H1 (cell line): ENCODE measurements around the gene PINK1. TPM values are rescaled to one million over a fixed set of nuclear protein-coding genes. Genes with fewer than 3 reads are reported as not detected.

ENCODE experiments used
- CTCF ChIA-PET: fragments of 300-600 bp; sonication (Branson Sonifier 250); formaldehyde crosslinking; loops from one replicate; lab custom pipeline; 2021; ENCODE audit not compliant: partially characterized antibody; lab: Charles Lee
- POLR2A ChIA-PET: fragments of 300-600 bp; sonication (Branson Sonifier 250); formaldehyde crosslinking; loops from one replicate; lab custom pipeline; 2021; ENCODE audit warnings: inconsistent platforms; ENCODE audit not compliant: partially characterized antibody; lab: Charles Lee
- DNase-seq, 2 experiments: peaks; one replicate each; pipeline versions ENCODE4 v3.0.0 to v3.0.0-alpha.2; 2010 to 2022; ENCODE audit warnings: low spot score in 2 of 2, low read depth in 1 of 2, mixed read lengths in 1 of 2
- FAIRE-seq: peaks from 2 replicates; lab custom pipeline; 2011; peaks lifted over from hg19 to GRCh38; lab: Jason Lieb, UNC
- H2AFZ ChIP-seq: 2 replicates; pipeline ENCODE4 v1.8.1; 2012; ENCODE audit warnings: low read length, inconsistent platforms
- H2AK5ac ChIP-seq: 2 replicates; pipeline ENCODE4 v1.6.1; 2013; ENCODE audit warnings: low read depth, low read length
- H2BK120ac ChIP-seq: replicated peaks from 2 replicates; pipeline ENCODE3; 2013; ENCODE audit warnings: low read depth, low read length, inconsistent platforms
- H2BK12ac ChIP-seq: 2 replicates; pipeline ENCODE4 v1.6.1; 2013; ENCODE audit warnings: low read depth, low read length
- H2BK15ac ChIP-seq: 2 replicates; pipeline ENCODE4 v1.6.1; 2013; ENCODE audit warnings: low read length
- H2BK20ac ChIP-seq: 2 replicates; pipeline ENCODE4 v1.6.1; 2013; ENCODE audit warnings: low read length
- H2BK5ac ChIP-seq: 2 replicates; pipeline ENCODE4 v1.6.1; 2013; ENCODE audit warnings: low read depth, low read length
- H3K14ac ChIP-seq: 2 replicates; pipeline ENCODE4 v1.6.1; 2013; ENCODE audit warnings: inconsistent platforms; ENCODE audit not compliant: insufficient read length
- H3K18ac ChIP-seq: 2 replicates; pipeline ENCODE4 v1.6.1; 2013; ENCODE audit warnings: low read length; ENCODE audit errors: extremely low read depth
- H3K23ac ChIP-seq: 2 replicates; pipeline ENCODE4 v1.6.1; 2013; ENCODE audit warnings: inconsistent platforms; ENCODE audit not compliant: insufficient read length
- H3K23me2 ChIP-seq: 2 replicates; pipeline ENCODE4 v1.6.1; 2013; ENCODE audit warnings: low read depth, low read length
- H3K27ac ChIP-seq: 2 replicates; pipeline ENCODE4 v1.6.1; 2011; ENCODE audit warnings: low read depth, low read length, inconsistent platforms
- H3K27me3 ChIP-seq, 4 experiments: replicated peaks in 1 of 4; 1 replicate in 1 of 4; 2 replicates in 3 of 4; pipeline versions ENCODE4 v1.6.1 to v1.8.1; 2011 to 2013; ENCODE audit warnings: low read length in 3 of 4, mild to moderate bottlenecking in 3 of 4, inconsistent platforms in 2 of 4, mixed read lengths in 2 of 4, moderate library complexity in 1 of 4; ENCODE audit not compliant: control insufficient read depth in 3 of 4, insufficient read depth in 3 of 4; ENCODE audit errors: extremely low read depth in 1 of 4
- H3K36me3 ChIP-seq, 4 experiments: 2 replicates each; pipeline versions ENCODE4 v1.6.1 to v1.8.1; 2011 to 2013; ENCODE audit warnings: mild to moderate bottlenecking in 4 of 4, low read length in 3 of 4, moderate library complexity in 2 of 4, control low read depth in 1 of 4, inconsistent platforms in 1 of 4; ENCODE audit not compliant: insufficient read depth in 4 of 4, control insufficient read depth in 2 of 4
- H3K4ac ChIP-seq: replicated peaks from 2 replicates; pipeline ENCODE3; 2013; ENCODE audit warnings: low read length, low read depth, mixed read lengths, inconsistent platforms; ENCODE audit not compliant: insufficient read length
- H3K4me1 ChIP-seq, 4 experiments: replicated peaks in 1 of 4; 1 replicate in 1 of 4; 2 replicates in 3 of 4; pipeline versions ENCODE4 v1.6.1 to v1.8.1; 2011 to 2013; ENCODE audit warnings: low read length in 3 of 4, inconsistent platforms in 2 of 4, mixed read lengths in 1 of 4; ENCODE audit not compliant: insufficient read depth in 4 of 4, control insufficient read depth in 3 of 4
- H3K4me2 ChIP-seq, 2 experiments: 2 replicates each; pipeline versions ENCODE4 v1.6.1 to v1.8.1; 2011 to 2013; ENCODE audit warnings: low read depth in 2 of 2, low read length in 2 of 2, control low read depth in 1 of 2, inconsistent platforms in 1 of 2, mild to moderate bottlenecking in 1 of 2; ENCODE audit not compliant: insufficient read depth in 1 of 2
- H3K4me3 ChIP-seq, 4 experiments: fragments of 200-600, 300-600 bp in 1 of 4; sonication (generic), shearing (Covaris generic), sonication (Bioruptor Twin) in 1 of 4; 2 replicates each; pipeline versions ENCODE4 v1.5.1 to v1.8.1; 2011 to 2016; ENCODE audit warnings: low read length in 4 of 4, low read depth in 3 of 4, control low read depth in 2 of 4, inconsistent platforms in 2 of 4, mild to moderate bottlenecking in 2 of 4, mixed read lengths in 1 of 4, moderate library complexity in 1 of 4; ENCODE audit not compliant: insufficient read depth in 2 of 4; ENCODE audit errors: extremely low read depth in 1 of 4
- H3K56ac ChIP-seq: replicated peaks from 2 replicates; pipeline ENCODE3; 2013; ENCODE audit warnings: low read depth, mild to moderate bottlenecking, mixed read lengths, low read length, inconsistent platforms; ENCODE audit not compliant: insufficient read length
- H3K79me1 ChIP-seq: 2 replicates; pipeline ENCODE4 v1.6.1; 2013; ENCODE audit warnings: low read depth, low read length, control low read depth
- H3K79me2 ChIP-seq, 2 experiments: 2 replicates each; pipeline versions ENCODE4 v1.6.1 to v1.8.1; 2012 to 2013; ENCODE audit warnings: low read length in 2 of 2, mild to moderate bottlenecking in 2 of 2, inconsistent platforms in 1 of 2; ENCODE audit not compliant: insufficient read depth in 2 of 2, control insufficient read depth in 1 of 2
- H3K9ac ChIP-seq, 4 experiments: replicated peaks in 1 of 4; 1 replicate in 1 of 4; 2 replicates in 3 of 4; pipeline versions ENCODE4 v1.6.1 to v1.8.1; 2011 to 2013; ENCODE audit warnings: low read depth in 3 of 4, low read length in 3 of 4, control low read depth in 2 of 4, mild to moderate bottlenecking in 2 of 4, moderate library complexity in 2 of 4, inconsistent platforms in 1 of 4; ENCODE audit errors: extremely low read depth in 1 of 4
- H3K9me3 ChIP-seq, 2 experiments: 2 replicates each; pipeline versions ENCODE4 v1.6.1 to v1.8.1; 2012 to 2013; ENCODE audit warnings: mild to moderate bottlenecking in 2 of 2, moderate library complexity in 2 of 2, control low read depth in 1 of 2, inconsistent platforms in 1 of 2, low read depth in 1 of 2, low read length in 1 of 2, mixed read lengths in 1 of 2; ENCODE audit not compliant: insufficient read depth in 2 of 2
- H4K20me1 ChIP-seq, 2 experiments: replicated peaks in 1 of 2; 2 replicates each; pipeline versions ENCODE3 to v1.8.1; 2011 to 2013; ENCODE audit warnings: inconsistent platforms in 2 of 2, low read length in 2 of 2, mild to moderate bottlenecking in 1 of 2; ENCODE audit not compliant: insufficient read depth in 2 of 2, control insufficient read depth in 1 of 2
- H4K5ac ChIP-seq: 2 replicates; pipeline ENCODE4 v1.6.1; 2013; ENCODE audit warnings: low read length, low read depth, mixed read lengths, inconsistent platforms; ENCODE audit not compliant: insufficient read length
- H4K8ac ChIP-seq: 2 replicates; pipeline ENCODE4 v1.8.0; 2013; ENCODE audit warnings: mild to moderate bottlenecking, moderate library complexity, low read length, inconsistent platforms; ENCODE audit not compliant: insufficient read depth; ENCODE audit errors: extremely low read depth
- H4K91ac ChIP-seq: replicated peaks from 2 replicates; pipeline ENCODE3; 2013; ENCODE audit warnings: low read length, mixed read lengths, inconsistent platforms; ENCODE audit not compliant: insufficient read length
- BCL11A ChIP-seq, 2 experiments: IDR thresholded peaks; one replicate each; pipeline ENCODE4 v1.6.1; 2011; ENCODE audit warnings: low read depth in 2 of 2, low read length in 2 of 2, mild to moderate bottlenecking in 2 of 2
- BRCA1 ChIP-seq: IDR thresholded peaks from 2 replicates; pipeline ENCODE4 v1.6.1; 2012; ENCODE audit warnings: low read depth, low read length, improper control_type of control experiment
- EZH2 ChIP-seq: fragments of 200-600 bp; sonication (generic); IDR thresholded peaks from 2 replicates; pipeline ENCODE4 v1.7.1; 2012; ENCODE audit warnings: low read depth, mild to moderate bottlenecking, moderate library complexity, low read length, inconsistent platforms; ENCODE audit not compliant: severe bottlenecking
- FOSL1 ChIP-seq: IDR thresholded peaks from 2 replicates; pipeline ENCODE4 v1.6.1; 2011; ENCODE audit warnings: mild to moderate bottlenecking, low read depth, low read length, moderate library complexity; ENCODE audit not compliant: insufficient read depth
- GABPA ChIP-seq: IDR thresholded peaks from 2 replicates; pipeline ENCODE4 v1.6.1; 2011; ENCODE audit warnings: mild to moderate bottlenecking, low read length, moderate library complexity, borderline replicate concordance; ENCODE audit not compliant: insufficient read depth
- GTF2F1 ChIP-seq: IDR thresholded peaks from 2 replicates; pipeline ENCODE4 v1.6.1; 2012; ENCODE audit warnings: low read depth, low read length, improper control_type of control experiment, borderline replicate concordance
- KDM1A ChIP-seq: fragments of 200-600, 300-600 bp; sonication (generic); IDR thresholded peaks from 2 replicates; pipeline ENCODE4 v1.7.1; 2016; ENCODE audit warnings: mild to moderate bottlenecking, low read length, borderline replicate concordance
- NRF1 ChIP-seq: IDR thresholded peaks from 2 replicates; pipeline ENCODE4 v1.6.1; 2011; ENCODE audit warnings: mild to moderate bottlenecking, low read depth, low read length, improper control_type of control experiment
- POLR2A ChIP-seq, 2 experiments: IDR thresholded peaks; 1 replicate in 1 of 2; 2 replicates in 1 of 2; pipeline ENCODE4 v1.6.1; 2011; ENCODE audit warnings: low read depth in 2 of 2, low read length in 2 of 2, mild to moderate bottlenecking in 2 of 2; ENCODE audit errors: control extremely low read depth in 1 of 2
- POLR2AphosphoS5 ChIP-seq: IDR thresholded peaks from 2 replicates; pipeline ENCODE4 v1.6.1; 2011; ENCODE audit warnings: low read depth, low read length
- RAD21 ChIP-seq, 2 experiments: IDR thresholded peaks in 1 of 2; conservative IDR thresholded peaks in 1 of 2; 2 replicates each; pipeline ENCODE4 v1.6.1; 2011; ENCODE audit warnings: low read depth in 2 of 2, low read length in 2 of 2, improper control_type of control experiment in 1 of 2, inconsistent platforms in 1 of 2, mild to moderate bottlenecking in 1 of 2, moderate library complexity in 1 of 2
- SIX5 ChIP-seq: IDR thresholded peaks from 2 replicates; pipeline ENCODE4 v1.6.1; 2011; ENCODE audit warnings: mild to moderate bottlenecking, low read depth, low read length
- SUZ12 ChIP-seq: fragments of 200-600 bp; sonication (generic); IDR thresholded peaks from 2 replicates; pipeline ENCODE4 v1.6.1; 2012; ENCODE audit warnings: mild to moderate bottlenecking, inconsistent platforms, low read length, moderate library complexity, mixed read lengths
- TEAD4 ChIP-seq: IDR thresholded peaks from 2 replicates; pipeline ENCODE4 v1.6.1; 2012; ENCODE audit warnings: low read depth, low read length, inconsistent platforms, mixed read lengths
- WGBS, 2 experiments: shearing (Covaris generic) in 1 of 2; methylation state at CpG; one replicate each; pipeline versions ENCODE4 v1.1.6 to v1.1.7; 2013 to 2015; ENCODE audit warnings: low lambda C conversion rate in 2 of 2, mixed read lengths in 2 of 2, inconsistent platforms in 1 of 2, low coverage in 1 of 2, missing lambda C conversion rate in 1 of 2; ENCODE audit not compliant: insufficient replicate concordance in 2 of 2, insufficient coverage in 1 of 2, insufficient read length in 1 of 2; ENCODE audit errors: extremely low coverage in 1 of 2, missing lambda C conversion rate in 1 of 2; 5-methylcytosine and 5-hydroxymethylcytosine counted together
- polyA plus RNA-seq, 7 experiments: library from polyadenylated mRNA; depleted of rRNA in 3 of 7; stranded (reverse) in 5 of 7; unstranded in 2 of 7; fragments of >200 nt in 5 of 7; fragments of 200-250 nt in 2 of 7; gene quantifications; 1 replicate in 5 of 7; 2 replicates in 1 of 7; 4 replicates in 1 of 7; pipeline versions ENCODE4 v1.2.1 to v1.2.3, GENCODE V29; 2011 to 2013; ENCODE audit warnings: missing spikeins in 2 of 7, mixed read lengths in 2 of 7
- total RNA-seq: library from RNA; stranded (reverse); fragmentation: NEBNext Ultra II Directional; extraction: Animal tissue kit (Norgen Biotek cat#: 25700); gene quantifications from 2 replicates; pipeline ENCODE4 v1.2.1, GENCODE V29; 2021

The PINK1 gene
- total and polyA plus RNA-seq, 2 of the 8 experiments (the other 6 are each of a cell fraction or from before 2014, with no cell fraction given): 16.1 to 19.3 TPM

DNA sequence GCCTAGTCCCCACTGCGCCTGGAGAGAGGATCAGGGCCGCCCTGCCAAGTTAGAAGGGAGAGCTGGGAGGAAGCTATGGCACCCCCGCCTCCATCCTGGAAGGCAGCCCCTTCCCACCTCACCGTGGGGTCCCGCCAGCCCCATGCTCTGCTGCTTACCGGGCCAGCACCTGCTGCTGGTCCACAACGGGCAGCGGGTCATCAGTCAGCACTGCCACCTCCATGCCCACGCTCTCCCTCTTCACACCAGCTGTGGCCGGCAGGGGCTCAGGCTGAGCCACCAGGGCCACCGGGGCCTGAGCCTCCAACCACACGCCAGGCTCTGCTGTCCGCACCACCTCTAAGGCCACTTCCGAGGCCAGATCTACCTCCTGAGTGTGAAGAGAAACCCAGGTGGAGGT is 51.4 kb downstream of the PINK1 start:
- Histone ChIP-seq H3K18ac (no peak overlapping the region), H3K79me1 (no peaks in the 10 kb centered on the region), H3K23ac (no peak overlapping the region), H3K27ac (no peak overlapping the region), H2BK120ac (no peak overlapping the region), H4K20me1 (no peaks in the 10 kb centered on the region), H3K4me2 (no peak overlapping the region), H3K27me3 (no peaks in the 10 kb centered on the region; a peak in 1 of 7 replicates), H3K56ac (no peak overlapping the region), H3K79me2 (no peaks in the 10 kb centered on the region), H2BK20ac (no peak overlapping the region), H2AK5ac (no peak overlapping the region), H3K9ac (no peak overlapping the region), H2BK5ac (no peak overlapping the region), H4K91ac (no peak overlapping the region), H3K9me3 (no peaks in the 10 kb centered on the region), H3K14ac (no peak overlapping the region), H3K36me3 (peaks cover 0 to 4% (median 0%) of the 10 kb centered on the region in 4 experiments; a peak in 1 of 8 replicates), H2BK12ac (no peak overlapping the region), H3K4ac (no peak overlapping the region), H4K8ac (no peak overlapping the region), H2BK15ac (no peak overlapping the region), H3K4me1 (no peaks in the 10 kb centered on the region; a peak in 1 of 7 replicates), H2AFZ (no peak overlapping the region), H4K5ac (no peak overlapping the region), H3K4me3 (no peak overlapping the region), H3K23me2 (no peaks in the 10 kb centered on the region)
- DNase-seq (no peak), FAIRE-seq (no peak)
- WGBS, 2 experiments: 95% methylated on average over 9 of the region's 14 CpGs; no CpG with 5 or more reads in 1 of the 2 experiments
- TF ChIP-seq EZH2 (no peak), TEAD4 (no peak), SUZ12 (no peak), POLR2A (IDR thresholded peaks at IDR 0.05; ENCODE audit: control extremely low read depth in 1 of 2, low read depth in 2 of 2, low read length in 2 of 2) (no peak), SIX5 (no peak), BRCA1 (no peak), FOSL1 (no peak), POLR2AphosphoS5 (no peak), NRF1 (no peak), BCL11A (IDR thresholded peaks at IDR 0.05; ENCODE audit: low read depth in 2 of 2, low read length in 2 of 2) (no peak), GABPA (no peak), KDM1A (no peak), RAD21 (IDR thresholded peaks at IDR 0.05 in 1 of 2, conservative IDR thresholded peaks at IDR 0.05 in 1 of 2; ENCODE audit: low read depth in 2 of 2, low read length in 2 of 2) (no peak), GTF2F1 (no peak)
- POLR2A ChIA-PET: interaction anchor here (2.2 kb wide), 1 partner anchor 11 kb away, joined by 9 read pairs; no protein-coding TSS in a partner anchor
- CTCF ChIA-PET: interaction anchor here (0.6 to 2.2 kb wide), 3 partner anchors 11 to 816 kb away, joined by 3 to 6 read pairs (median 4); no protein-coding TSS in a partner anchor
